Mesendoderm (in vitro differentiated cells): Measurements from ENCODE around the gene GALNT4.

Experiments used
- DNase-seq: peaks from one replicate; pipeline ENCODE4 v3.0.0; 2013
- H2AK5ac ChIP-seq: 2 replicates; pipeline ENCODE4 v1.6.1; 2013; ENCODE audit warnings: low read length, inconsistent platforms
- H2BK120ac ChIP-seq: 2 replicates; pipeline ENCODE4 v1.6.1; 2013; ENCODE audit warnings: low read depth, mild to moderate bottlenecking, low read length, moderate library complexity, mixed read lengths
- H2BK15ac ChIP-seq: replicated peaks from 2 replicates; pipeline ENCODE4 v1.6.1; 2013; ENCODE audit warnings: low read depth, mild to moderate bottlenecking, moderate library complexity
- H2BK5ac ChIP-seq: 2 replicates; pipeline ENCODE4 v1.6.1; 2013; ENCODE audit warnings: low read length, inconsistent platforms
- H3K18ac ChIP-seq: 2 replicates; pipeline ENCODE4 v1.6.1; 2013; ENCODE audit warnings: mild to moderate bottlenecking, low read length, mixed read lengths
- H3K23ac ChIP-seq: one replicate; pipeline ENCODE4 v1.6.1; 2013; ENCODE audit warnings: low read length
- H3K27ac ChIP-seq: 2 replicates; pipeline ENCODE4 v1.5.1; 2013; ENCODE audit warnings: low read depth, mild to moderate bottlenecking, inconsistent platforms, low read length, moderate library complexity
- H3K27me3 ChIP-seq: 2 replicates; pipeline ENCODE4 v1.6.1; 2013; ENCODE audit warnings: low read length, control low read depth, mild to moderate bottlenecking, inconsistent platforms; ENCODE audit not compliant: insufficient read depth, poor library complexity
- H3K36me3 ChIP-seq: 2 replicates; pipeline ENCODE4 v1.6.1; 2013; ENCODE audit warnings: low read length, inconsistent platforms; ENCODE audit not compliant: control insufficient read depth, insufficient read depth
- H3K4ac ChIP-seq: one replicate; pipeline ENCODE4 v1.6.1; 2013; ENCODE audit warnings: low read depth, mild to moderate bottlenecking, low read length, moderate library complexity
- H3K4me1 ChIP-seq: 2 replicates; pipeline ENCODE4 v1.6.1; 2013; ENCODE audit warnings: low read depth, low read length, inconsistent platforms; ENCODE audit not compliant: control insufficient read depth
- H3K4me2 ChIP-seq: 2 replicates; pipeline ENCODE4 v1.6.1; 2013; ENCODE audit warnings: low read length
- H3K4me3 ChIP-seq: 2 replicates; pipeline ENCODE4 v1.5.1; 2013; ENCODE audit warnings: mild to moderate bottlenecking, low read length
- H3K56ac ChIP-seq: one replicate; pipeline ENCODE4 v1.6.1; 2013; ENCODE audit warnings: low read length
- H3K79me1 ChIP-seq: 2 replicates; pipeline ENCODE4 v1.6.1; 2013; ENCODE audit warnings: low read length, inconsistent platforms
- H3K79me2 ChIP-seq: 2 replicates; pipeline ENCODE4 v1.6.1; 2013; ENCODE audit warnings: mild to moderate bottlenecking, low read length; ENCODE audit not compliant: control insufficient read depth, insufficient read depth
- H3K9ac ChIP-seq: 2 replicates; pipeline ENCODE4 v1.6.1; 2013; ENCODE audit warnings: low read length, inconsistent platforms
- H4K5ac ChIP-seq: one replicate; pipeline ENCODE4 v1.6.1; 2013; ENCODE audit warnings: low read length
- H4K8ac ChIP-seq: one replicate; pipeline ENCODE4 v1.6.1; 2013; ENCODE audit warnings: low read depth, mild to moderate bottlenecking, control low read depth, low read length, moderate library complexity
- WGBS: extraction: QIAGEN DNeasy Blood & Tissue Kit; methylation state at CpG from one replicate; pipeline ENCODE4 v1.1.7; 2013; ENCODE audit warnings: low lambda C conversion rate, missing lambda C conversion rate; ENCODE audit not compliant: insufficient coverage; ENCODE audit errors: extremely low coverage; 5-methylcytosine and 5-hydroxymethylcytosine counted together

GALNT4 gene

GRCh38 chr12:89525824-89526770, 1.5 kb upstream of the GALNT4 start, which contains the start of gene POC1B:
TSS of gene POC1B (minus strand) at chr12:89526047. CDS start at chr12:89525895, 152 bp downstream.
- no CpG with 5 or more reads among the region's 39 CpGs for whole genome bisulfite sequencing
- H3K4ac ChIP-seq: no peak within 1 kb of the TSS
- no peak within 1 kb of the TSS for H4K5ac ChIP-seq
- H3K36me3 ChIP-seq: no peaks in the 10 kb centered on the region
- peak within 1 kb of the TSS; percentile 98 for H3K4me2 ChIP-seq
- peaks cover 14% of the 10 kb centered on the region for H3K79me1 ChIP-seq
- peaks cover 7% of the 10 kb centered on the region for H3K4me1 ChIP-seq
- peak within 1 kb of the TSS; percentile 6 for H3K23ac ChIP-seq
- peak within 1 kb of the TSS; percentile 88 for H3K56ac ChIP-seq
- H2BK120ac ChIP-seq: peak within 1 kb of the TSS; percentile 62
- H3K18ac ChIP-seq: peak within 1 kb of the TSS; percentile 55
- DNase-seq: peak; percentile 93
- peak within 1 kb of the TSS; percentile 42 for H3K4me3 ChIP-seq
- peak within 1 kb of the TSS; percentile 57 for H4K8ac ChIP-seq
- H2AK5ac ChIP-seq: no peak within 1 kb of the TSS
- H3K27ac ChIP-seq: peak within 1 kb of the TSS; percentile 64
- no peak within 1 kb of the TSS for H2BK15ac ChIP-seq
- peak within 1 kb of the TSS; percentile 74 for H3K9ac ChIP-seq
- H3K27me3 ChIP-seq: no peaks in the 10 kb centered on the region
- peaks cover 11% of the 10 kb centered on the region for H3K79me2 ChIP-seq
- H2BK5ac ChIP-seq: peak within 1 kb of the TSS; percentile 58

GRCh38 chr12:89525305-89525823, 768 bp upstream of the GALNT4 start:
- H3K56ac ChIP-seq: peak overlapping the region; percentile 88
- peak overlapping the region; percentile 64 for H3K27ac ChIP-seq
- no peak overlapping the region for H2BK15ac ChIP-seq
- H3K79me1 ChIP-seq: peaks cover 14% of the 10 kb centered on the region
- peak overlapping the region; percentile 55 for H3K18ac ChIP-seq
- H3K36me3 ChIP-seq: no peaks in the 10 kb centered on the region
- no peak overlapping the region for H4K5ac ChIP-seq
- peaks cover 7% of the 10 kb centered on the region for H3K4me1 ChIP-seq
- H2BK5ac ChIP-seq: no peak overlapping the region
- peak; percentile 67 for DNase-seq
- no peak overlapping the region for H2AK5ac ChIP-seq
- H3K4me2 ChIP-seq: peak overlapping the region; percentile 98
- no peak overlapping the region for H2BK120ac ChIP-seq
- peak overlapping the region; percentile 74 for H3K9ac ChIP-seq
- no peaks in the 10 kb centered on the region for H3K27me3 ChIP-seq
- peaks cover 11% of the 10 kb centered on the region for H3K79me2 ChIP-seq
- H4K8ac ChIP-seq: peak overlapping the region; percentile 57
- H3K23ac ChIP-seq: peak overlapping the region; percentile 6
- H3K4me3 ChIP-seq: peak overlapping the region; percentile 42
- H3K4ac ChIP-seq: no peak overlapping the region
- WGBS: no CpG with 5 or more reads among the region's 53 CpGs

- Histone ChIP-seq H3K36me3 (no peaks in the 10 kb centered on the region), H3K27ac (no peak overlapping the region), H2BK5ac (no peak overlapping the region), H2BK120ac (no peak overlapping the region), H3K4me2 (peak overlapping the region; percentile 66), H3K9ac (peak overlapping the region; percentile 88), H3K18ac (no peak overlapping the region), H3K79me1 (peaks cover 14% of the 10 kb centered on the region), H2BK15ac (no peak overlapping the region), H4K8ac (no peak overlapping the region), H3K23ac (no peak overlapping the region), H3K79me2 (peaks cover 11% of the 10 kb centered on the region), H3K56ac (peak overlapping the region; percentile 91), H3K4ac (no peak overlapping the region), H3K27me3 (no peaks in the 10 kb centered on the region), H4K5ac (no peak overlapping the region), H2AK5ac (no peak overlapping the region), H3K4me3 (peak overlapping the region; percentile 77), H3K4me1 (peaks cover 7% of the 10 kb centered on the region)
- no CpG with 5 or more reads among the region's 21 CpGs for WGBS
- DNase-seq: no peak
Observed at GRCh38 chr12:89523843-89524540, 604 bp downstream of the GALNT4 start.

- no CpG with 5 or more reads among the region's 8 CpGs for WGBS
Observed at GRCh38 chr12:89523393-89523792, 1.2 kb downstream of the GALNT4 start.

GRCh38 chr12:89521364-89522223, 3.0 kb downstream of the GALNT4 start:
- Histone ChIP-seq H4K8ac (no peak overlapping the region), H2BK5ac (no peak overlapping the region), H2BK120ac (no peak overlapping the region), H3K4ac (no peak overlapping the region), H3K4me2 (no peak overlapping the region), H3K4me3 (no peak overlapping the region), H3K56ac (no peak overlapping the region), H4K5ac (no peak overlapping the region), H3K18ac (no peak overlapping the region), H3K79me2 (peaks cover 11% of the 10 kb centered on the region), H3K36me3 (no peaks in the 10 kb centered on the region), H3K9ac (no peak overlapping the region), H3K27ac (no peak overlapping the region), H2AK5ac (no peak overlapping the region), H3K27me3 (no peaks in the 10 kb centered on the region), H3K4me1 (peaks cover 7% of the 10 kb centered on the region), H3K23ac (no peak overlapping the region), H3K79me1 (peaks cover 14% of the 10 kb centered on the region), H2BK15ac (no peak overlapping the region)
- no peak for DNase-seq
- WGBS: no CpG with 5 or more reads among the region's 7 CpGs

More at GRCh38 chr12:89523393-89523792, 1.2 kb downstream of the GALNT4 start:
- peak overlapping the region; percentile 27 for H3K9ac ChIP-seq
- H2BK5ac ChIP-seq: no peak overlapping the region
- H4K8ac ChIP-seq: no peak overlapping the region
- no peak overlapping the region for H3K27ac ChIP-seq
- no peak overlapping the region for H3K4me3 ChIP-seq
- no peak overlapping the region for H3K18ac ChIP-seq
- H3K4me2 ChIP-seq: no peak overlapping the region
- no peak overlapping the region for H2BK15ac ChIP-seq
- peak overlapping the region; percentile 22 for H3K56ac ChIP-seq
- H2AK5ac ChIP-seq: no peak overlapping the region
- no peak overlapping the region for H2BK120ac ChIP-seq
- H3K4me1 ChIP-seq: peaks cover 7% of the 10 kb centered on the region
- H3K23ac ChIP-seq: no peak overlapping the region
- H3K36me3 ChIP-seq: no peaks in the 10 kb centered on the region
- H3K4ac ChIP-seq: no peak overlapping the region
- H3K27me3 ChIP-seq: no peaks in the 10 kb centered on the region
- H3K79me2 ChIP-seq: peaks cover 11% of the 10 kb centered on the region
- H3K79me1 ChIP-seq: peaks cover 14% of the 10 kb centered on the region
- DNase-seq: no peak
- no peak overlapping the region for H4K5ac ChIP-seq
